GM12878 (cell line): Measurements from ENCODE around the gene CKS1B. TPM values are rescaled to one million over a fixed set of nuclear protein-coding genes. Genes with fewer than 3 reads are reported as not detected.

ENCODE experiments used
- ASH2L ChIP-seq: fragments of 300-600, 200-600 bp; sonication (generic); IDR thresholded peaks from 2 replicates; pipeline ENCODE4 v1.6.1; 2017; ENCODE audit warnings: low read depth, mild to moderate bottlenecking, borderline replicate concordance
- CTCF ChIP-seq, 3 experiments: IDR thresholded peaks in 2 of 3; conservative IDR thresholded peaks in 1 of 3; 2 replicates each; pipeline ENCODE4 v1.5.1; 2011; ENCODE audit warnings: low read depth in 3 of 3, low read length in 3 of 3, mild to moderate bottlenecking in 3 of 3, control low read depth in 2 of 3, moderate library complexity in 2 of 3, inconsistent platforms in 1 of 3, mixed read lengths in 1 of 3; ENCODE audit not compliant: control insufficient read depth in 2 of 3, insufficient read depth in 1 of 3; ENCODE audit errors: extremely low read depth in 1 of 3
- E2F8 ChIP-seq: fragments of 450-650 bp; IDR thresholded peaks from 2 replicates; pipeline ENCODE4 v1.6.1; 2018; ENCODE audit warnings: mild to moderate bottlenecking, low read depth, moderate library complexity; ENCODE audit not compliant: partially characterized antibody
- EP300 ChIP-seq, 2 experiments: fragments of 150-350 bp in 1 of 2; IDR thresholded peaks; 2 replicates each; pipeline ENCODE4 v1.6.1; 2011 to 2012; ENCODE audit warnings: low read depth in 2 of 2, low read length in 2 of 2, borderline replicate concordance in 1 of 2, improper control_type of control experiment in 1 of 2, inconsistent platforms in 1 of 2; ENCODE audit not compliant: control insufficient read depth in 1 of 2
- FOXK2 ChIP-seq: fragments of 450-650 bp; IDR thresholded peaks from 2 replicates; pipeline ENCODE4 v1.6.1; 2017; ENCODE audit warnings: mild to moderate bottlenecking, moderate library complexity
- GABPA ChIP-seq: IDR thresholded peaks from 2 replicates; pipeline ENCODE4 v1.6.1; 2014; ENCODE audit warnings: antibody characterized with exemption, low read depth, mild to moderate bottlenecking, inconsistent platforms
- HCFC1 ChIP-seq: fragments of 150-350 bp; IDR thresholded peaks from 2 replicates; pipeline ENCODE4 v1.6.1; 2014; ENCODE audit warnings: low read length
- IRF4 ChIP-seq: IDR thresholded peaks from 2 replicates; pipeline ENCODE4 v1.6.1; 2011; ENCODE audit warnings: low read depth, low read length
- LARP7 ChIP-seq: fragments of 450-650 bp; IDR thresholded peaks from 2 replicates; pipeline ENCODE4 v1.6.1; 2017; ENCODE audit warnings: mild to moderate bottlenecking
- PRDM15 ChIP-seq: fragments of 450-650 bp; formaldehyde crosslinking; IDR thresholded peaks from 2 replicates; pipeline ENCODE4 v1.4.0; 2020; ENCODE audit warnings: mild to moderate bottlenecking, moderate library complexity
- RELB ChIP-seq: fragments of 450-650 bp; IDR thresholded peaks from 2 replicates; pipeline ENCODE4 v1.6.1; 2017; ENCODE audit warnings: low read depth, mild to moderate bottlenecking, moderate library complexity
- SIN3A ChIP-seq: IDR thresholded peaks from 2 replicates; pipeline ENCODE4 v1.6.1; 2012; ENCODE audit warnings: low read depth, low read length, improper control_type of control experiment
- SP1 ChIP-seq: IDR thresholded peaks from one replicate; pipeline ENCODE4 v1.6.1; 2011; ENCODE audit warnings: low read depth, low read length
- SUZ12 ChIP-seq: fragments of 200-600 bp; sonication (generic); IDR thresholded peaks from one replicate; pipeline ENCODE4 v1.6.1; 2018; ENCODE audit warnings: antibody characterized with exemption, mild to moderate bottlenecking; ENCODE audit not compliant: unreplicated experiment
- ZBTB4 ChIP-seq: fragments of 450-650 bp; formaldehyde crosslinking; IDR thresholded peaks from 2 replicates; pipeline ENCODE4 v1.4.0; 2022; ENCODE audit warnings: mild to moderate bottlenecking, moderate library complexity
- polyA plus RNA-seq, 11 experiments: library from polyadenylated mRNA; depleted of rRNA in 4 of 11; unstranded in 6 of 11; stranded (reverse) in 5 of 11; fragments of >200 nt; fragmentation: Nextera tagmentation in 4 of 11; fragmentation: Illumina TruSeq in 1 of 11; extraction: Ambion mirVana in 4 of 11; extraction: Trizol in 1 of 11; gene quantifications; 1 replicate in 1 of 11; 2 replicates in 10 of 11; pipeline versions ENCODE4 v1.2.1 to v1.2.3, GENCODE V29; 2011 to 2016; ENCODE audit warnings: inconsistent platforms in 2 of 11, missing spikeins in 2 of 11, low read depth in 1 of 11
- total RNA-seq, 4 experiments: library from RNA; depleted of rRNA in 3 of 4; stranded (reverse); fragments of >200 nt in 3 of 4; fragmentation: Illumina TruSeq in 1 of 4; extraction: Trizol in 1 of 4; gene quantifications; 2 replicates each; pipeline versions ENCODE4 v1.2.1 to v1.2.3, GENCODE V29; 2013 to 2021

The CKS1B gene
- total and polyA plus RNA-seq, 10 of the 15 experiments (the other 5 are each of a cell fraction or from before 2014, with no cell fraction given), result 125 to 608 (median 364) TPM

GRCh38 chr1:154951901-154952657 is 22.4 kb upstream of the CKS1B start (continued):
- TF ChIP-seq ZBTB4, result no peak
- no peak for TF ChIP-seq LARP7
- no peak for TF ChIP-seq GABPA
- TF ChIP-seq SIN3A, result no peak
- no peak for TF ChIP-seq ASH2L
- TF ChIP-seq SUZ12, result no peak
- 0 out of 4 replicates have a peak, but pooled peaks of 1 of the 2 experiments have one; percentile 26 for TF ChIP-seq EP300 (IDR thresholded peaks at IDR 0.05; ENCODE audit: borderline replicate concordance in 1 of 2, control insufficient read depth in 1 of 2, low read depth in 2 of 2, low read length in 2 of 2)
- TF ChIP-seq SP1, result no peak
- no peak for TF ChIP-seq HCFC1
- no peak for TF ChIP-seq E2F8
- TF ChIP-seq IRF4, result no peak
- no peak for TF ChIP-seq FOXK2
- TF ChIP-seq CTCF (IDR thresholded peaks at IDR 0.05 in 2 of 3, conservative IDR thresholded peaks at IDR 0.05 in 1 of 3; ENCODE audit: control insufficient read depth in 2 of 3, extremely low read depth in 1 of 3, insufficient read depth in 1 of 3, low read depth in 3 of 3, low read length in 3 of 3), result no peak
- TF ChIP-seq RELB, result peak; percentile 56; the same call in 1 of the 2 replicates
- TF ChIP-seq PRDM15 (CRISPR knock-in tag), result no peak
